SW 1271 (cell line): ENCODE data around the gene ARHGAP11B.
"Not testable (repeated sequence)": the region's sequence is repeated elsewhere in the genome, so short reads cannot be mapped to it uniquely, and the experiment has no call there.

Source experiments
- DNase-seq, 2 experiments: peaks; one replicate each; lab custom pipeline; 2025; lab: John Stamatoyannopoulos, UW

The ARHGAP11B gene

GRCh38 chr15:30625436-30626193 is at the start of gene ARHGAP11B:
Gene ARHGAP11B, plus strand, starts transcription at chr15:30626128.
- not testable (repeated sequence) for DNase-seq

GRCh38 chr15:30579394-30579970 is 46.4 kb upstream of the ARHGAP11B start:
- DNase-seq = not testable (repeated sequence)

GRCh38 chr15:30580716-30581115 is 45.2 kb upstream of the ARHGAP11B start:
- DNase-seq = not testable (repeated sequence)

- DNase-seq = not testable (repeated sequence)
These were observed 27.0 kb upstream of the ARHGAP11B start for GRCh38 chr15:30598953-30599352.

GRCh38 chr15:30603796-30604195 is 22.1 kb upstream of the ARHGAP11B start, which contains the start of gene GOLGA8H:
Gene GOLGA8H, plus strand, starts transcription at chr15:30604028. Its CDS starts 98 bp downstream, at chr15:30604126.
- not testable (repeated sequence) for DNase-seq

GRCh38 chr15:30612271-30612670 is 13.7 kb upstream of the ARHGAP11B start:
- DNase-seq = not testable (repeated sequence)

- not testable (repeated sequence) for DNase-seq
These were observed 4.6 kb upstream of the ARHGAP11B start for GRCh38 chr15:30621342-30621741.

- not testable (repeated sequence) for DNase-seq
These were observed 252 bp downstream of the ARHGAP11B start for GRCh38 chr15:30626194-30626565.

GRCh38 chr15:30626632-30627031 is 704 bp downstream of the ARHGAP11B start:
- DNase-seq = not testable (repeated sequence)

GRCh38 chr15:30650012-30650929 is 24.3 kb downstream of the ARHGAP11B start:
- peak in 1 of 2 experiments; percentile 7 for DNase-seq

- not testable (repeated sequence) for DNase-seq
These were observed 35.2 kb downstream of the ARHGAP11B start for GRCh38 chr15:30661154-30661553.

GRCh38 chr15:30669621-30670020 is 43.7 kb downstream of the ARHGAP11B start:
- DNase-seq = not testable (repeated sequence)

GRCh38 chr15:30670056-30670455 is 44.1 kb downstream of the ARHGAP11B start:
- no peak for DNase-seq

GRCh38 chr15:30671309-30671708 is 45.4 kb downstream of the ARHGAP11B start:
- DNase-seq = no peak

- no peak for DNase-seq
These were observed 49.2 kb downstream of the ARHGAP11B start for GRCh38 chr15:30675126-30675525.

- not testable (repeated sequence) for DNase-seq
These were observed 50.0 kb downstream of the ARHGAP11B start for GRCh38 chr15:30675891-30676290.

- DNase-seq = not testable (repeated sequence)
These were observed 55.1 kb downstream of the ARHGAP11B start for GRCh38 chr15:30680997-30681396.

- not testable (repeated sequence) for DNase-seq
These were observed 59.9 kb downstream of the ARHGAP11B start for GRCh38 chr15:30685709-30686285.

- not testable (repeated sequence) for DNase-seq
These were observed 60.7 kb downstream of the ARHGAP11B start for GRCh38 chr15:30686651-30687050.
